CD4-positive, alpha-beta T cell treated with Interleukin-2 at 100 ng/mL for 4 hours (primary cell): Measurements from ENCODE around the gene MPPED1.

Experiments used
- DNase-seq: peaks from one replicate; pipeline ENCODE4 v3.0.0-alpha.2; 2020; ENCODE audit warnings: low spot score

Gene MPPED1

GRCh38 chr22:43500792-43501785 lies 89.3 kb downstream of the MPPED1 start:
- no peak for DNase-seq

GRCh38 chr22:43501878-43502277 lies 90.1 kb downstream of the MPPED1 start:
- DNase-seq: no peak

- DNase-seq: no peak
Measured at GRCh38 chr22:43502306-43502874, 90.6 kb downstream of the MPPED1 start.

GRCh38 chr22:43504068-43504467 lies 92.3 kb downstream of the MPPED1 start:
- no peak for DNase-seq

GRCh38 chr22:43504666-43505261 lies 93.0 kb downstream of the MPPED1 start:
- DNase-seq: no peak

- no peak for DNase-seq
Measured at GRCh38 chr22:43505423-43505822, 93.6 kb downstream of the MPPED1 start.

GRCh38 chr22:43505896-43506295 lies 94.1 kb downstream of the MPPED1 start:
- no peak for DNase-seq

GRCh38 chr22:43506487-43506886 lies 94.7 kb downstream of the MPPED1 start:
- DNase-seq: no peak

GRCh38 chr22:43507235-43507634 lies 95.4 kb downstream of the MPPED1 start:
- DNase-seq: no peak

- no peak for DNase-seq
Measured at GRCh38 chr22:43508489-43508888, 96.7 kb downstream of the MPPED1 start.

GRCh38 chr22:43509337-43509736 lies 97.5 kb downstream of the MPPED1 start:
- DNase-seq: no peak

- DNase-seq: no peak
Measured at GRCh38 chr22:43510281-43511070, 98.7 kb downstream of the MPPED1 start.

- no peak for DNase-seq
Measured at GRCh38 chr22:43511276-43511910, 99.6 kb downstream of the MPPED1 start.

- no peak for DNase-seq
Measured at GRCh38 chr22:43512279-43512678, 100.5 kb downstream of the MPPED1 start.

- DNase-seq: no peak
Measured at GRCh38 chr22:43514476-43515157, 102.8 kb downstream of the MPPED1 start.

GRCh38 chr22:43515411-43515810 lies 103.6 kb downstream of the MPPED1 start:
- DNase-seq: no peak

- DNase-seq: no peak
Measured at GRCh38 chr22:43515902-43516301, 104.1 kb downstream of the MPPED1 start.

- DNase-seq: no peak
Measured at GRCh38 chr22:43516386-43516785, 104.6 kb downstream of the MPPED1 start.

GRCh38 chr22:43516996-43517635 lies 105.3 kb downstream of the MPPED1 start:
- no peak for DNase-seq

GRCh38 chr22:43520632-43521039 lies 108.8 kb downstream of the MPPED1 start:
- DNase-seq: no peak

- no peak for DNase-seq
Measured at GRCh38 chr22:43521716-43522115, 109.9 kb downstream of the MPPED1 start.
